Keratinocyte (primary cell): Measurements from ENCODE around the gene HGF. TPM values are rescaled to one million over a fixed set of nuclear protein-coding genes. Genes with fewer than 3 reads are reported as not detected.

Experiments
- DNase-seq: peaks from one replicate; pipeline ENCODE4 v3.0.0-alpha.2; 2011; ENCODE audit warnings: low read depth, missing footprints, low spot score
- FAIRE-seq: peaks from 2 replicates; lab custom pipeline; 2011; peaks lifted over from hg19 to GRCh38; lab: Jason Lieb, UNC
- H2AFZ ChIP-seq: 2 replicates; pipeline ENCODE4 v1.6.0; 2012; ENCODE audit warnings: low read length, control low read depth, inconsistent platforms; ENCODE audit not compliant: control insufficient read depth
- H3K27ac ChIP-seq: 2 replicates; pipeline ENCODE4 v1.5.1; 2011; ENCODE audit warnings: low read length; ENCODE audit not compliant: control insufficient read depth, insufficient read depth
- H3K27me3 ChIP-seq: 3 replicates; pipeline ENCODE4 v1.6.0; 2011; ENCODE audit warnings: low read length; ENCODE audit not compliant: control insufficient read depth, insufficient read depth; ENCODE audit errors: extremely low read depth
- H3K36me3 ChIP-seq, 2 experiments: 2 replicates in 1 of 2; 3 replicates in 1 of 2; pipeline ENCODE4 v1.5.1; 2011; ENCODE audit warnings: low read length in 2 of 2, mild to moderate bottlenecking in 1 of 2; ENCODE audit not compliant: control insufficient read depth in 2 of 2, insufficient read depth in 2 of 2; ENCODE audit errors: extremely low read depth in 1 of 2
- H3K4me1 ChIP-seq: 3 replicates; pipeline ENCODE4 v1.5.1; 2011; ENCODE audit warnings: low read length; ENCODE audit not compliant: control insufficient read depth, insufficient read depth; ENCODE audit errors: extremely low read depth
- H3K4me2 ChIP-seq: 3 replicates; pipeline ENCODE4 v1.6.0; 2011; ENCODE audit warnings: low read depth, low read length; ENCODE audit not compliant: control insufficient read depth, insufficient read depth; ENCODE audit errors: extremely low read depth
- H3K4me3 ChIP-seq, 3 experiments: fragments of 200-600 bp in 1 of 3; sonication (generic) in 1 of 3; 2 replicates in 2 of 3; 3 replicates in 1 of 3; pipeline ENCODE4 v1.5.1; 2011 to 2016; ENCODE audit warnings: low read length in 3 of 3, mild to moderate bottlenecking in 3 of 3, control low read depth in 2 of 3, inconsistent platforms in 1 of 3, low read depth in 1 of 3, mixed read lengths in 1 of 3, mixed run types in 1 of 3, moderate library complexity in 1 of 3; ENCODE audit not compliant: control insufficient read depth in 2 of 3, insufficient read depth in 2 of 3; ENCODE audit errors: extremely low read depth in 1 of 3
- H3K79me2 ChIP-seq: 2 replicates; pipeline ENCODE4 v1.6.0; 2012; ENCODE audit warnings: low read length; ENCODE audit not compliant: control insufficient read depth, insufficient read depth
- H3K9ac ChIP-seq: 3 replicates; pipeline ENCODE4 v1.6.0; 2011; ENCODE audit warnings: low read length; ENCODE audit not compliant: control insufficient read depth, insufficient read depth; ENCODE audit errors: extremely low read depth
- H3K9me1 ChIP-seq: 3 replicates; pipeline ENCODE4 v1.6.0; 2011; ENCODE audit warnings: low read length; ENCODE audit not compliant: control insufficient read depth, insufficient read depth; ENCODE audit errors: extremely low read depth
- H3K9me3 ChIP-seq: 2 replicates; pipeline ENCODE4 v1.5.1; 2012; ENCODE audit warnings: low read depth, low read length; ENCODE audit not compliant: control insufficient read depth
- H4K20me1 ChIP-seq: 3 replicates; pipeline ENCODE4 v1.6.0; 2011; ENCODE audit warnings: low read length; ENCODE audit not compliant: control insufficient read depth, insufficient read depth; ENCODE audit errors: extremely low read depth
- EZH2 ChIP-seq: IDR thresholded peaks from one replicate; pipeline ENCODE4 v1.6.1; 2012; ENCODE audit warnings: inconsistent platforms, mild to moderate bottlenecking, low read length, moderate library complexity
- dilution Hi-C: fragments of 300-500 bp; cut with MboI; formaldehyde crosslinking; loops from one replicate; pipeline ENCODE4 v1.7.0; 2020; ENCODE audit warnings: low sequenced_read_pairs; ENCODE audit not compliant: extremely low pct_ligation_motif_present
- polyA plus RNA-seq, 5 experiments: library from polyadenylated mRNA; depleted of rRNA in 3 of 5; stranded (reverse) in 3 of 5; stranded (forward) in 1 of 5; unstranded in 1 of 5; fragments of >200 nt; gene quantifications; 1 replicate in 1 of 5; 2 replicates in 3 of 5; 3 replicates in 1 of 5; pipeline versions ENCODE4 v1.2.1 to v1.2.3, GENCODE V29; 2011 to 2012; ENCODE audit warnings: missing spikeins in 2 of 5, low read depth in 1 of 5, low replicate concordance in 1 of 5
- TF ChIP-seq, protein P1 (sequence below), 3 experiments: IDR thresholded peaks in 1 of 3; conservative IDR thresholded peaks in 1 of 3; optimal IDR thresholded peaks in 1 of 3; 2 replicates in 2 of 3; 3 replicates in 1 of 3; pipeline versions ENCODE3 to v1.5.1; 2011; ENCODE audit warnings: low read length in 3 of 3, mild to moderate bottlenecking in 3 of 3, moderate library complexity in 2 of 3, control low read depth in 1 of 3, inconsistent platforms in 1 of 3; ENCODE audit not compliant: insufficient read depth in 2 of 3; ENCODE audit errors: extremely low read depth in 1 of 3

The HGF gene
- polyA plus RNA-seq, 1 donor (not counting 4 experiments of a cell fraction or from before 2014, with no cell fraction given), result not detected

DNA sequence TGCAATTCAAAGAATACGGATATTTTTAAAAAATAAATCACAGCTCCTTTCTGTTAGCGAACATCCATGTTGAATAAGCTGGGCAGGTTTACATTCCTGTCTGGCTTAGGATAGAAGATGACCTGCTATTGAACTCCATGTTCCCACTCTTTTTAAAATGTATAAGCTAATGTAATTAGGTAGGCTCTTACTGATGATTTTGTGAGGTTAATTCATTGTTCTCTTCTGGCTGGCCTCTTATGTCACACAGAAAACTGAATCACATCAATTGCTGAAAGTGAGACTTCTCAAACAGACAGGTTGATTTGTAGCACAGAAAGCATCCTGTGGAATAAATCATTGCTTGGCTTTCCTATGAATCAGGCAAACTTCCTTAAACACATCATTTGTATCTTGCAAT is 24.2 kb downstream of the HGF start:
- no peaks in the 10 kb centered on the region for H3K9me1 ChIP-seq
- H3K4me1 ChIP-seq, result no peaks in the 10 kb centered on the region
- H3K4me3 ChIP-seq, result no peak overlapping the region
- no peak for FAIRE-seq
- dilution Hi-C loops, result loop anchor here (25.0 kb wide), 1 partner anchor 233 kb away; no protein-coding TSS in a partner anchor
- H2AFZ ChIP-seq, result no peak overlapping the region
- H3K27me3 ChIP-seq, result no peaks in the 10 kb centered on the region
- DNase-seq, result no peak
- H3K36me3 ChIP-seq, result no peaks in the 10 kb centered on the region
- H3K9me3 ChIP-seq, result no peaks in the 10 kb centered on the region
- no peaks in the 10 kb centered on the region for H3K79me2 ChIP-seq
- H4K20me1 ChIP-seq, result no peaks in the 10 kb centered on the region
- H3K9ac ChIP-seq, result no peak overlapping the region
- H3K4me2 ChIP-seq, result no peak overlapping the region
- H3K27ac ChIP-seq, result no peak overlapping the region
- TF ChIP-seq, protein P1, sequence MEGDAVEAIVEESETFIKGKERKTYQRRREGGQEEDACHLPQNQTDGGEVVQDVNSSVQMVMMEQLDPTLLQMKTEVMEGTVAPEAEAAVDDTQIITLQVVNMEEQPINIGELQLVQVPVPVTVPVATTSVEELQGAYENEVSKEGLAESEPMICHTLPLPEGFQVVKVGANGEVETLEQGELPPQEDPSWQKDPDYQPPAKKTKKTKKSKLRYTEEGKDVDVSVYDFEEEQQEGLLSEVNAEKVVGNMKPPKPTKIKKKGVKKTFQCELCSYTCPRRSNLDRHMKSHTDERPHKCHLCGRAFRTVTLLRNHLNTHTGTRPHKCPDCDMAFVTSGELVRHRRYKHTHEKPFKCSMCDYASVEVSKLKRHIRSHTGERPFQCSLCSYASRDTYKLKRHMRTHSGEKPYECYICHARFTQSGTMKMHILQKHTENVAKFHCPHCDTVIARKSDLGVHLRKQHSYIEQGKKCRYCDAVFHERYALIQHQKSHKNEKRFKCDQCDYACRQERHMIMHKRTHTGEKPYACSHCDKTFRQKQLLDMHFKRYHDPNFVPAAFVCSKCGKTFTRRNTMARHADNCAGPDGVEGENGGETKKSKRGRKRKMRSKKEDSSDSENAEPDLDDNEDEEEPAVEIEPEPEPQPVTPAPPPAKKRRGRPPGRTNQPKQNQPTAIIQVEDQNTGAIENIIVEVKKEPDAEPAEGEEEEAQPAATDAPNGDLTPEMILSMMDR (optimal IDR thresholded peaks at IDR 0.05 in 1 of 3, IDR thresholded peaks at IDR 0.05 in 1 of 3, conservative IDR thresholded peaks at IDR 0.05 in 1 of 3; ENCODE audit: extremely low read depth in 1 of 3, insufficient read depth in 2 of 3, low read length in 3 of 3), result no peak
- TF ChIP-seq EZH2, result no peak

DNA sequence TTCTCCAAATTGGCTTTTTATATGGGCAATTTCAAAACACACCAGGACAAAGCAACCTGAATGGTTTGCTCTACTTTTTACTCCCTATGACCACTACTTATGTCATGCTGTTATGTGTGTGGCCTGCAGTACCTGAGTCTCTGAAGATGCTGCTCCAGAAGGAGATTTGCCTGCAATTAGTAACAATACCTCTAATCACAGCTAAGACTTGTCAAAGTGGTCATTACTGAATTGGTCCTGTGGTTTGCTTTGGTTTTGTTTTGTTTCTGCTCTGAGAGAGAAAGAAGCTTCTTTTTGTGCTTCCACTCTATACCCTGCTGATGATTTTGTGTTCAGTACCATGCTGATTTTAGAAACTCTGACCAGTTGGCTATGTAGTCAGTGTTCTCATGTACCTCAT is 25.5 kb downstream of the HGF start:
- Histone ChIP-seq H3K9me1 (no peaks in the 10 kb centered on the region), H3K79me2 (no peaks in the 10 kb centered on the region), H3K9me3 (no peaks in the 10 kb centered on the region), H3K27me3 (no peaks in the 10 kb centered on the region), H3K27ac (no peak overlapping the region), H4K20me1 (no peaks in the 10 kb centered on the region), H3K9ac (no peak overlapping the region), H3K4me1 (no peaks in the 10 kb centered on the region), H3K4me2 (no peak overlapping the region), H3K4me3 (no peak overlapping the region), H3K36me3 (no peaks in the 10 kb centered on the region), H2AFZ (no peak overlapping the region)
- FAIRE-seq, result no peak
- DNase-seq, result no peak
- TF ChIP-seq, protein P1 (optimal IDR thresholded peaks at IDR 0.05 in 1 of 3, IDR thresholded peaks at IDR 0.05 in 1 of 3, conservative IDR thresholded peaks at IDR 0.05 in 1 of 3; ENCODE audit: extremely low read depth in 1 of 3, insufficient read depth in 2 of 3, low read length in 3 of 3), result no peak
- no peak for TF ChIP-seq EZH2
- dilution Hi-C loops, result loop anchor here (25.0 kb wide), 1 partner anchor 232 kb away; no protein-coding TSS in a partner anchor
